ACC112 (cell line): ENCODE data around the gene UBE2O.
A peak's percentile ranks its signal among the peaks of the same experiment; 100 is the strongest.
"Not testable (repeated sequence)": the region's sequence is repeated elsewhere in the genome, so short reads cannot be mapped to it uniquely, and the experiment has no call there.

Experiments used
- H2AFZ ChIP-seq: fragments of 200-600 bp; sonication (generic); one replicate; pipeline ENCODE4 v1.6.0; 2017; ENCODE audit warnings: antibody characterized with exemption, low read length; ENCODE audit not compliant: unreplicated experiment
- H3K27ac ChIP-seq: fragments of 200-600 bp; sonication (generic); 2 replicates; pipeline ENCODE4 v1.5.1; 2014; ENCODE audit warnings: low read depth, mild to moderate bottlenecking, antibody characterized with exemption, low read length, moderate library complexity
- H3K27me3 ChIP-seq: fragments of 200-600 bp; sonication (generic); 2 replicates; pipeline ENCODE4 v1.6.1; 2014; ENCODE audit warnings: mild to moderate bottlenecking, antibody characterized with exemption, low read length, moderate library complexity, mixed read lengths; ENCODE audit not compliant: insufficient read depth
- H3K36me3 ChIP-seq: fragments of 200-600 bp; sonication (generic); 2 replicates; pipeline ENCODE4 v1.6.1; 2016; ENCODE audit warnings: mild to moderate bottlenecking, antibody characterized with exemption, low read length, moderate library complexity, mixed read lengths; ENCODE audit not compliant: insufficient read depth
- H3K4me1 ChIP-seq: fragments of 200-600 bp; sonication (generic); one replicate; pipeline ENCODE4 v1.6.1; 2016; ENCODE audit warnings: low read length, mixed read lengths; ENCODE audit not compliant: insufficient read depth, unreplicated experiment, control insufficient read depth
- H3K4me3 ChIP-seq: fragments of 200-600 bp; sonication (generic); 2 replicates; pipeline ENCODE4 v1.5.1; 2014; ENCODE audit warnings: mild to moderate bottlenecking, low read depth, low read length
- H3K79me2 ChIP-seq: fragments of 200-600 bp; sonication (generic); one replicate; pipeline ENCODE4 v1.6.0; 2016; ENCODE audit warnings: low read length; ENCODE audit not compliant: control insufficient read depth, unreplicated experiment, insufficient read depth

UBE2O gene

GRCh38 chr17:76354317-76354729, 98.6 kb downstream of the UBE2O start:
- H3K4me3 ChIP-seq, result peak overlapping the region; percentile 84
- H3K27ac ChIP-seq, result peak overlapping the region; percentile 87
- peaks cover 27% of the 10 kb centered on the region for H3K79me2 ChIP-seq
- no peaks in the 10 kb centered on the region for H3K36me3 ChIP-seq
- H2AFZ ChIP-seq, result peak overlapping the region; percentile 83
- H3K27me3 ChIP-seq, result no peaks in the 10 kb centered on the region
- H3K4me1 ChIP-seq, result peaks cover 9% of the 10 kb centered on the region

DNA sequence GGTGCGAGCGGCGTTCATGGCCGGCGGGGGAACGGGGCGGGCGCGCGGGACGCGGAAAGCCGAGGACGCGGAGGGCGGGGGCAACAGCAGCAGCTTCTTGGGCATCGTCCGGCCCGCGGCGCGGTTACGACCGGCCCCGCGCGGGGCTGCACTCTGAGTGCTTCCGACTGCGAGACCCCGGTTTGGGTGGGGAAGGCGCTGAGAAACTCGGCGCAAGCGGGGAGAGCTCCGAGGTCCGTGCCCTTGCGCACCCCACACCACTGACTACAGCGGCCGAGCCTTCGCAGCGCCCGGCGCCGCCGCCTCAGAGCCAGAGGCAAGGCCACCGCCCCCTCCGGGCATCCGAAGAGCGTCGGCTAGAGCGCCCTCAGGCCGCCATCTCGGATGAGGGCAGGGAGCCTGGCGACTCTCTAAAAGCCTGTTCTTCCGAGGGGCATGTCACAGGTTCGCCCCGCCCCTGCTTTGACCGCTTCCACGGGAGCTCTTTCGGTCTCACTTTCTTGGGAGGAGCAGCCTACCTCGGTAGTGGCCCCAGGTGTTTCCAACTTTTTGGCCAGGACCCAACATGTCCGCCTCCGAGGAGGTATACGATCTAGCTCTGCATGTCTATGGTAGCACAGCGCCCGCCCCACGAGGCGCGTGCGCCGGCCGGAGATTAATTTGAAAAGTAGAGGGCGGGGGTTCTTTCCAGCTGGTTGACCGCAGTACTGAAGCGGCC, 99.2 kb downstream of the UBE2O start, which contains the start of gene PRPSAP1:
PRPSAP1 (minus strand) TSS at position 318 of the 718 bp plus-strand sequence; CDS start at position 105, 213 bp downstream.
- H3K4me1 ChIP-seq, result peaks cover 9% of the 10 kb centered on the region
- H3K36me3 ChIP-seq, result no peaks in the 10 kb centered on the region
- H3K79me2 ChIP-seq, result peaks cover 27% of the 10 kb centered on the region
- peak within 1 kb of the TSS; percentile 87 for H3K27ac ChIP-seq
- H3K27me3 ChIP-seq, result no peaks in the 10 kb centered on the region
- H2AFZ ChIP-seq, result peak within 1 kb of the TSS; percentile 83
- peak within 1 kb of the TSS; percentile 84 for H3K4me3 ChIP-seq

GRCh38 chr17:76353004-76353598, 99.9 kb downstream of the UBE2O start:
- H2AFZ ChIP-seq, result peak overlapping the region; percentile 63

GRCh38 chr17:76351526-76352071, 101.4 kb downstream of the UBE2O start:
- Histone ChIP-seq H2AFZ (no peak overlapping the region), H3K4me3 (peak overlapping the region; percentile 65)

More at GRCh38 chr17:76353004-76353598, 99.9 kb downstream of the UBE2O start:
- Histone ChIP-seq H3K36me3 (no peaks in the 10 kb centered on the region), H3K27me3 (no peaks in the 10 kb centered on the region), H3K4me1 (peaks cover 9% of the 10 kb centered on the region), H3K79me2 (peaks cover 27% of the 10 kb centered on the region), H3K27ac (peak overlapping the region; percentile 87), H3K4me3 (peak overlapping the region; percentile 84)

GRCh38 chr17:76350463-76350862, 102.5 kb downstream of the UBE2O start:
- no peak overlapping the region for H3K4me3 ChIP-seq
- H3K27ac ChIP-seq, result no peak overlapping the region
- no peaks in the 10 kb centered on the region for H3K27me3 ChIP-seq
- peaks cover 9% of the 10 kb centered on the region for H3K4me1 ChIP-seq
- no peaks in the 10 kb centered on the region for H3K36me3 ChIP-seq
- peaks cover 27% of the 10 kb centered on the region for H3K79me2 ChIP-seq
- H2AFZ ChIP-seq, result no peak overlapping the region

More at GRCh38 chr17:76351526-76352071, 101.4 kb downstream of the UBE2O start:
- Histone ChIP-seq H3K79me2 (peaks cover 27% of the 10 kb centered on the region), H3K4me1 (peaks cover 9% of the 10 kb centered on the region), H3K36me3 (no peaks in the 10 kb centered on the region), H3K27ac (peak overlapping the region; percentile 48; the same call in 1 of the 2 replicates), H3K27me3 (no peaks in the 10 kb centered on the region)

DNA sequence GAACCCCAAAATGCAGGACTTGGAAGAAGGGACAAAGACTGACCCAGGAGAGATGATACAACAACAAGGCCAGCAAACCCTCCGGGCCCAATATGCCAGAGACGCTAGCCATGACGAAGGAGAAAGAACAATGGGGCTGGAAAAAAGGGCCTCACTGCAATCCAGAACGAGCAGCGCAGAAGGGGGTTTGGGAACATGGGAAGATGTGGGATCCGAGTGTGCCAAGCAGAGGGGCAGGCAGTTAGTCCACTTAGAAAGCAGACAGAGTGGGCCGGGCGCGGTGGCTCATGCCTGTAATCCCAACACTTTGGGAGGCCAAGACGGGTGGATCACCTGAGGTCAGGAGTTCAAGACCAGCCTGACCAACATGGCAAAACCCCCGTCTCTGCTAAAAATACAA, 106.0 kb downstream of the UBE2O start:
- H3K27me3 ChIP-seq, H3K36me3 ChIP-seq, H3K27ac ChIP-seq, H2AFZ ChIP-seq, H3K4me3 ChIP-seq, H3K4me1 ChIP-seq: not testable (repeated sequence)
- H3K79me2 ChIP-seq, result peaks cover 17% of the 10 kb centered on the region

GRCh38 chr17:76345377-76345974, 107.5 kb downstream of the UBE2O start:
- Histone ChIP-seq H3K79me2 (peaks cover 3% of the 10 kb centered on the region), H3K4me3 (no peak overlapping the region), H3K27me3 (no peaks in the 10 kb centered on the region), H3K4me1 (no peaks in the 10 kb centered on the region), H3K36me3 (peaks cover 7% of the 10 kb centered on the region; the same call in 1 of the 2 replicates), H3K27ac (no peak overlapping the region), H2AFZ (no peak overlapping the region)

DNA sequence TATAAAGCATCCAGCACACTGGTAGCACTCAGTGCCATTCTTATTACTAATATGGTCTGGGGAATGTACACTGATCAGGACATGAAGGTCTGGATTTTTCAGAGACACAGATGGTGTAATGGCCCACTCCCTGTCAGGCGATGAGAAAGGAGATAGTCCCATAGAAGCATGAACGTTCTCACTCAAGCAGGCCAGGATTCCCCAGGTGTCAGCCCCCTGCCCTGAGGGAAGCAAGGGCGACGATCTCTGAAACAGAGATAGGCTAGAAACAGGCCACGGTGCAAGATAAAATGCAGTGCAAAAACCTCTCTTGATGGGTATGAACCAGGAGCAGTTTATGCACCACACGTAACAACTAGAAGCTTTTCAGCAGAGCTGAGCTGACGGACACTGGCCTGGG, 109.8 kb downstream of the UBE2O start:
- Histone ChIP-seq H3K27ac (no peak overlapping the region), H3K27me3 (no peaks in the 10 kb centered on the region), H3K4me3 (no peak overlapping the region), H3K4me1 (no peaks in the 10 kb centered on the region), H2AFZ (no peak overlapping the region), H3K36me3 (peaks cover 7% of the 10 kb centered on the region; the same call in 1 of the 2 replicates), H3K79me2 (no peaks in the 10 kb centered on the region)

DNA sequence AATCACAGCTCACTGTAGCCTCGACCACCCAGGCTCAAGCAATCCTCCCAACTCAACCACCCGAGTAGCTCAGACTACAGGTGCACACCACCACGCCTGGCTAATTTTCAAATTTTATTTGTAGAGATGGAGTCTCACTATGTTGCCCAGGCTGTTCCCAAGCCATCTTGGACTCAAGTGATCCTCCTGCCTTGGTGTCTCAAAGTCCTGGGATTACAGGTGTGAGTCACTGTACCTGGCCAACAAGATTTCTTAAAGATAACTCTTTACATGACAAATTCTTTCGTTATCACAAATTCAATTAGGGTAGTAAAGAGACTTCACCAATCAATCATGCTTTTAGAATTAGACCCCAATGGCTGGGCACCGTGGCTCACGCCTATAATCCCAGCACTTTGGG, 111.7 kb downstream of the UBE2O start:
- Histone ChIP-seq H3K27ac (no peak overlapping the region), H3K27me3 (no peaks in the 10 kb centered on the region), H3K4me1 (no peaks in the 10 kb centered on the region), H3K36me3 (peaks cover 7% of the 10 kb centered on the region; the same call in 1 of the 2 replicates), H3K79me2 (peaks cover 3% of the 10 kb centered on the region), H3K4me3 (no peak overlapping the region), H2AFZ (no peak overlapping the region)
